Panc1 (cell line): ENCODE data around the gene MOV10. TPM values are rescaled to one million over a fixed set of nuclear protein-coding genes. Genes with fewer than 3 reads are reported as not detected.
A peak's percentile ranks its signal among the peaks of the same experiment; 100 is the strongest.
"Not testable (repeated sequence)": the region's sequence is repeated elsewhere in the genome, so short reads cannot be mapped to it uniquely, and the experiment has no call there.

Experiments
- ATAC-seq: fragments of 200-7000 bp; cut with Tn5 transposase; 2 replicates; pipeline ENCODE4 v1.9.1; 2020; ENCODE audit warnings: mild to moderate bottlenecking, moderate library complexity
- BruUV-seq: library from RNA; stranded (reverse); fragments of 400-500 nt; replicated peaks from 2 replicates; lab custom pipeline; 2021; lab: Mats Ljungman, UMichigan
- CTCF ChIA-PET: fragments of 300-600 bp; sonication (Branson Sonifier 250); formaldehyde crosslinking; loops from one replicate; lab custom pipeline; 2022; ENCODE audit warnings: antibody characterized with exemption; lab: Charles Lee
- POLR2A ChIA-PET: fragments of 300-600 bp; sonication (Branson Sonifier 250); formaldehyde crosslinking; loops from one replicate; lab custom pipeline; 2022; ENCODE audit warnings: antibody characterized with exemption; lab: Charles Lee
- DNase-seq: peaks from one replicate; pipeline ENCODE4 v3.0.0-alpha.2; 2010; ENCODE audit warnings: low read depth, low spot score
- H3K27ac ChIP-seq: 2 replicates; pipeline ENCODE4 v1.5.1; 2011; ENCODE audit warnings: mild to moderate bottlenecking, low read length, inconsistent platforms
- H3K27me3 ChIP-seq: fragments of 200-500 bp; sonication (Bioruptor generic); 2 replicates; pipeline ENCODE4 v1.6.0; 2014; ENCODE audit warnings: low read length, inconsistent platforms; ENCODE audit not compliant: control insufficient read depth, insufficient read depth
- H3K36me3 ChIP-seq: fragments of 200-500 bp; sonication (Bioruptor generic); 2 replicates; pipeline ENCODE4 v1.5.1; 2014; ENCODE audit warnings: inconsistent platforms, mild to moderate bottlenecking, low read length, moderate library complexity; ENCODE audit not compliant: control insufficient read depth, insufficient read depth
- H3K4me1 ChIP-seq: 2 replicates; pipeline ENCODE4 v1.5.1; 2011; ENCODE audit warnings: inconsistent platforms, mild to moderate bottlenecking, low read length, moderate library complexity; ENCODE audit not compliant: control insufficient read depth, insufficient read depth
- H3K4me3 ChIP-seq, 2 experiments: 2 replicates each; pipeline ENCODE4 v1.5.1; 2011 to 2012; ENCODE audit warnings: low read depth in 2 of 2, low read length in 2 of 2, mild to moderate bottlenecking in 2 of 2, inconsistent platforms in 1 of 2, moderate library complexity in 1 of 2
- H3K9me3 ChIP-seq: fragments of 200-500 bp; sonication (Bioruptor generic); 2 replicates; pipeline ENCODE4 v1.5.1; 2014; ENCODE audit warnings: low read depth, mild to moderate bottlenecking, inconsistent platforms, low read length, moderate library complexity; ENCODE audit not compliant: control insufficient read depth, insufficient read depth
- POLR2AphosphoS5 ChIP-seq: IDR thresholded peaks from 2 replicates; pipeline ENCODE4 v1.6.1; 2012; ENCODE audit warnings: mild to moderate bottlenecking, low read depth, low read length, moderate library complexity
- SIN3A ChIP-seq: IDR thresholded peaks from 2 replicates; pipeline ENCODE4 v1.6.1; 2012; ENCODE audit warnings: low read depth, mild to moderate bottlenecking, low read length, moderate library complexity, borderline replicate concordance; ENCODE audit not compliant: insufficient read depth
- TCF7L2 ChIP-seq: IDR thresholded peaks from 2 replicates; pipeline ENCODE4 v1.6.1; 2011; ENCODE audit warnings: mild to moderate bottlenecking, low read depth, low read length, inconsistent platforms
- in situ Hi-C: cut with HindIII; loops from 2 replicates; pipeline ENCODE4 v1.10.0; 2016; ENCODE audit warnings: low sequenced_read_pairs, low pct_unique_long_range_greater_than_20kb
- intact Hi-C: fragments of 100-400 bp; cut with micrococcal nuclease; formaldehyde crosslinking; loops from one replicate; pipeline ENCODE4 v1.10.0; 2022; ENCODE audit not compliant: unreplicated experiment
- total RNA-seq: library from RNA; stranded (reverse); gene quantifications from one replicate; pipeline ENCODE4 v1.2.1, GENCODE V29; 2021; ENCODE audit not compliant: unreplicated experiment
- TF ChIP-seq, protein P1 (sequence below), 2 experiments: IDR thresholded peaks; 2 replicates each; pipeline ENCODE4 v1.6.1; 2011 to 2012; ENCODE audit warnings: low read depth in 2 of 2, control low read depth in 1 of 2, low read length in 1 of 2, mild to moderate bottlenecking in 1 of 2, moderate library complexity in 1 of 2; ENCODE audit not compliant: insufficient read depth in 1 of 2
- TF ChIP-seq, protein P2 (sequence below): fragments of 450-650 bp; IDR thresholded peaks from 2 replicates; pipeline ENCODE4 v1.5.1; 2017; ENCODE audit warnings: mild to moderate bottlenecking

The MOV10 gene
- total RNA-seq, 1 experiment from 2014 or later = 106 TPM

DNA sequence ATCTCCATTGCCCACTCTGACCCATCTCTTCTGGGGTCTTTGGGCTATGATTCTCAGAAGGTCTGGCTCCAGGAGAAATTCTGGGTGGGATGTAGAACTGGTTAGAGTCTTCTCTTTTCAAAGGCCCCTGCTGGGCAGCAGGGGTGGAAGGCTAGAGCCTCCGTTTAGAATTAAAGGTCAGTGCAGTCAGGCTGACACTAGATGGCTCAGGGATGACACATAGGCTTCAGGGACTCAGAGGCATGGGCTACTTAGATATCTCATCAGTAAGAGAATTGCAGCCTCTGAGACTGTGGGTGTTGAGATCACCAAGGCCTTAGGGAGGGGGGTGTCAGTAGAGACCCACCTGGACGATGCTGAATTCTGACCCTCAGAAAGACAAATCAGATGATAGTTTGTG lies 53.3 kb downstream of the MOV10 start:
- in situ Hi-C loops = no loop called here
- Histone ChIP-seq H3K4me3 (no peak overlapping the region), H3K9me3 (no peaks in the 10 kb centered on the region), H3K27me3 (no peaks in the 10 kb centered on the region), H3K27ac (no peak overlapping the region), H3K36me3 (no peaks in the 10 kb centered on the region), H3K4me1 (no peaks in the 10 kb centered on the region)
- ATAC-seq = 0 out of 2 replicates have a peak, but pooled peaks have one; percentile 66
- TF ChIP-seq TCF7L2 = no peak
- TF ChIP-seq, protein P1, sequence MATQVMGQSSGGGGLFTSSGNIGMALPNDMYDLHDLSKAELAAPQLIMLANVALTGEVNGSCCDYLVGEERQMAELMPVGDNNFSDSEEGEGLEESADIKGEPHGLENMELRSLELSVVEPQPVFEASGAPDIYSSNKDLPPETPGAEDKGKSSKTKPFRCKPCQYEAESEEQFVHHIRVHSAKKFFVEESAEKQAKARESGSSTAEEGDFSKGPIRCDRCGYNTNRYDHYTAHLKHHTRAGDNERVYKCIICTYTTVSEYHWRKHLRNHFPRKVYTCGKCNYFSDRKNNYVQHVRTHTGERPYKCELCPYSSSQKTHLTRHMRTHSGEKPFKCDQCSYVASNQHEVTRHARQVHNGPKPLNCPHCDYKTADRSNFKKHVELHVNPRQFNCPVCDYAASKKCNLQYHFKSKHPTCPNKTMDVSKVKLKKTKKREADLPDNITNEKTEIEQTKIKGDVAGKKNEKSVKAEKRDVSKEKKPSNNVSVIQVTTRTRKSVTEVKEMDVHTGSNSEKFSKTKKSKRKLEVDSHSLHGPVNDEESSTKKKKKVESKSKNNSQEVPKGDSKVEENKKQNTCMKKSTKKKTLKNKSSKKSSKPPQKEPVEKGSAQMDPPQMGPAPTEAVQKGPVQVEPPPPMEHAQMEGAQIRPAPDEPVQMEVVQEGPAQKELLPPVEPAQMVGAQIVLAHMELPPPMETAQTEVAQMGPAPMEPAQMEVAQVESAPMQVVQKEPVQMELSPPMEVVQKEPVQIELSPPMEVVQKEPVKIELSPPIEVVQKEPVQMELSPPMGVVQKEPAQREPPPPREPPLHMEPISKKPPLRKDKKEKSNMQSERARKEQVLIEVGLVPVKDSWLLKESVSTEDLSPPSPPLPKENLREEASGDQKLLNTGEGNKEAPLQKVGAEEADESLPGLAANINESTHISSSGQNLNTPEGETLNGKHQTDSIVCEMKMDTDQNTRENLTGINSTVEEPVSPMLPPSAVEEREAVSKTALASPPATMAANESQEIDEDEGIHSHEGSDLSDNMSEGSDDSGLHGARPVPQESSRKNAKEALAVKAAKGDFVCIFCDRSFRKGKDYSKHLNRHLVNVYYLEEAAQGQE (IDR thresholded peaks at IDR 0.05; ENCODE audit: insufficient read depth in 1 of 2, low read depth in 2 of 2, low read length in 1 of 2) = no peak
- TF ChIP-seq POLR2AphosphoS5 = no peak
- TF ChIP-seq, protein P2, sequence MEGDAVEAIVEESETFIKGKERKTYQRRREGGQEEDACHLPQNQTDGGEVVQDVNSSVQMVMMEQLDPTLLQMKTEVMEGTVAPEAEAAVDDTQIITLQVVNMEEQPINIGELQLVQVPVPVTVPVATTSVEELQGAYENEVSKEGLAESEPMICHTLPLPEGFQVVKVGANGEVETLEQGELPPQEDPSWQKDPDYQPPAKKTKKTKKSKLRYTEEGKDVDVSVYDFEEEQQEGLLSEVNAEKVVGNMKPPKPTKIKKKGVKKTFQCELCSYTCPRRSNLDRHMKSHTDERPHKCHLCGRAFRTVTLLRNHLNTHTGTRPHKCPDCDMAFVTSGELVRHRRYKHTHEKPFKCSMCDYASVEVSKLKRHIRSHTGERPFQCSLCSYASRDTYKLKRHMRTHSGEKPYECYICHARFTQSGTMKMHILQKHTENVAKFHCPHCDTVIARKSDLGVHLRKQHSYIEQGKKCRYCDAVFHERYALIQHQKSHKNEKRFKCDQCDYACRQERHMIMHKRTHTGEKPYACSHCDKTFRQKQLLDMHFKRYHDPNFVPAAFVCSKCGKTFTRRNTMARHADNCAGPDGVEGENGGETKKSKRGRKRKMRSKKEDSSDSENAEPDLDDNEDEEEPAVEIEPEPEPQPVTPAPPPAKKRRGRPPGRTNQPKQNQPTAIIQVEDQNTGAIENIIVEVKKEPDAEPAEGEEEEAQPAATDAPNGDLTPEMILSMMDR = no peak
- no peak for TF ChIP-seq SIN3A
- ChIA-PET POLR2A (no interaction called here), CTCF (interaction anchor here (0.6 kb wide), 1 partner anchor 72 kb away, joined by 3 read pairs; no protein-coding TSS in a partner anchor)
- intact Hi-C loops = no loop called here
- no TSS peak for BruUV-seq
- DNase-seq = no peak

DNA sequence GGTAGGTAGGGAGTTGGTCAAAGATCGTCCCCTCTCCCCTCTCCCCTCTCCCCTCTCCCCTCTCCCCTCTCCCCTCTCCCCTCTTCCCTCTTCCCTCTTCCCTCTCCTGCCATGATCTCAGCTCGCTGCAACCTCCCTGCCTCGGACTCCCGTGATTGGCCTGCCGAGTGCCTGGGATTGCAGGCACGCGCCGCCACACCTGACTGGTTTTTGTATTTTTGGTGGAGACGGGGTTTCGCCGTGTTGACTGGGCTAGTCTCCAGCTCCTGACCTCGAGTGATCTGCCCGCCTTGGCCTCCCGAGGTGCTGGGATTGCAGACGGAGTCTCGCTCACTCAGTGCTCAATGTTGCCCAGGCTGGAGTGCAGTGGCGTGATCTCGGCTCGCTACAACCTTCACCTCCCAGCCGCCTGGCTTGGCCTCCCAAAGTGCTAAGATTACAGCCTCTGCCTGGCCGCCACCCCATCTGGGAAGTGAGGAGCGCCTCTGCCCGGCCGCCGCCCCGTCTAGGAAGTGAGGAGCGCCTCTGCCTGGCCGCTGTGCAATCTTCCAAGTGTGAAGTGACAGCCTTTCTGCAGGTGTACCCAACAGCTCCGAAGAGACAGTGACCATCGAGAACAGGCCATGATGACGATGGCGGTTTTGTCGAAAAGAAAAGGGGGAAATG lies 54.0 kb downstream of the MOV10 start:
- ATAC-seq, in situ Hi-C loops, H3K36me3 ChIP-seq, POLR2A ChIA-PET, BruUV-seq, H3K4me1 ChIP-seq, intact Hi-C loops, H3K4me3 ChIP-seq, H3K27me3 ChIP-seq, H3K27ac ChIP-seq, H3K9me3 ChIP-seq, DNase-seq: not testable (repeated sequence)
- CTCF ChIA-PET = interaction anchor here (0.6 kb wide), 2 partner anchors 13 to 72 kb away, joined by 3 to 5 read pairs; no protein-coding TSS in a partner anchor

DNA sequence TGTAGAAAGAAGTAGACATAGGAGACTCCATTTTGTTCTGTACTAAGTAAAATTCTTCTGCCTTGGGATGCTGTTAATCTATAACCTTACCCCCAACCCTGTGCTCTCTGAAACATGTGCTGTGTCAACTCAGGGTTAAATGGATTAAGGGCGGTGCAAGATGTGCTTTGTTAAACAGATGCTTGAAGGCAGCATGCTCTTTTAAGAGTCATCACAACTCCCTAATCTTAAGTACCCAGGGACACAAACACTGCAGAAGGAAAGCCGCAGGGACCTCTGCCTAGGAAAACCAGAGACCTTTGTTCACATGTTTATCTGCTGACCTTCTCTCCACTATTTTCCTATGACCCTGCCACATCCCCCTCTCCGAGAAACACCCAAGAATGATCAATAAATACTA lies 54.6 kb downstream of the MOV10 start:
- POLR2A ChIA-PET, H3K36me3 ChIP-seq, intact Hi-C loops, ATAC-seq, H3K9me3 ChIP-seq, DNase-seq, BruUV-seq, in situ Hi-C loops, H3K4me3 ChIP-seq, H3K27me3 ChIP-seq, H3K4me1 ChIP-seq, H3K27ac ChIP-seq, CTCF ChIA-PET: not testable (repeated sequence)
